Measurements from ENCODE around the gene PPM1N.

GRCh38 chr19:45509692-45510015 is 11.4 kb downstream of the PPM1N start:
- TF ChIP-seq CTCF (IDR thresholded peaks at IDR 0.05) (no peak), ZFX (IDR thresholded peaks at IDR 0.05; ENCODE audit: borderline replicate concordance) (no peak)
